A673 (cell line): Measurements from ENCODE around the gene SLAMF8.

Experiments
- EZH2 ChIP-seq: fragments of 200-600 bp; sonication (generic); IDR thresholded peaks from 2 replicates; pipeline ENCODE4 v1.6.1; 2017; ENCODE audit warnings: borderline replicate concordance, low read depth, mild to moderate bottlenecking, mixed read lengths, antibody characterized with exemption, low read length; ENCODE audit not compliant: poor library complexity, severe bottlenecking
- TF ChIP-seq, protein P1 (sequence below): fragments of 300-800, 200-600 bp; sonication (generic); conservative IDR thresholded peaks from 2 replicates; pipeline ENCODE4 v1.5.1; 2017; ENCODE audit warnings: low read depth, mild to moderate bottlenecking, antibody characterized with exemption, low read length, moderate library complexity, mixed read lengths

GRCh38 chr1:159867664-159868026, 41.0 kb downstream of the SLAMF8 start:
- TF ChIP-seq, protein P1, sequence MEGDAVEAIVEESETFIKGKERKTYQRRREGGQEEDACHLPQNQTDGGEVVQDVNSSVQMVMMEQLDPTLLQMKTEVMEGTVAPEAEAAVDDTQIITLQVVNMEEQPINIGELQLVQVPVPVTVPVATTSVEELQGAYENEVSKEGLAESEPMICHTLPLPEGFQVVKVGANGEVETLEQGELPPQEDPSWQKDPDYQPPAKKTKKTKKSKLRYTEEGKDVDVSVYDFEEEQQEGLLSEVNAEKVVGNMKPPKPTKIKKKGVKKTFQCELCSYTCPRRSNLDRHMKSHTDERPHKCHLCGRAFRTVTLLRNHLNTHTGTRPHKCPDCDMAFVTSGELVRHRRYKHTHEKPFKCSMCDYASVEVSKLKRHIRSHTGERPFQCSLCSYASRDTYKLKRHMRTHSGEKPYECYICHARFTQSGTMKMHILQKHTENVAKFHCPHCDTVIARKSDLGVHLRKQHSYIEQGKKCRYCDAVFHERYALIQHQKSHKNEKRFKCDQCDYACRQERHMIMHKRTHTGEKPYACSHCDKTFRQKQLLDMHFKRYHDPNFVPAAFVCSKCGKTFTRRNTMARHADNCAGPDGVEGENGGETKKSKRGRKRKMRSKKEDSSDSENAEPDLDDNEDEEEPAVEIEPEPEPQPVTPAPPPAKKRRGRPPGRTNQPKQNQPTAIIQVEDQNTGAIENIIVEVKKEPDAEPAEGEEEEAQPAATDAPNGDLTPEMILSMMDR, result no peak
- no peak for TF ChIP-seq EZH2
